Epithelial cell of esophagus (primary cell): ENCODE measurements around the gene ZFAND6.
"Not testable (repeated sequence)": the region's sequence is repeated elsewhere in the genome, so short reads cannot be mapped to it uniquely, and the experiment has no call there.

Experiments used
- DNase-seq: peaks from one replicate; pipeline ENCODE4 v3.0.0; 2010; ENCODE audit warnings: low read depth
- H3K4me3 ChIP-seq: 2 replicates; pipeline ENCODE4 v1.5.1; 2011; ENCODE audit warnings: mild to moderate bottlenecking, low read length, control low read depth
- TF ChIP-seq, protein P1 (sequence below): IDR thresholded peaks from 2 replicates; pipeline ENCODE4 v1.5.1; 2011; ENCODE audit warnings: low read depth, mild to moderate bottlenecking, low read length, control low read depth, inconsistent platforms; ENCODE audit not compliant: insufficient read depth; ENCODE audit errors: missing control alignments

ZFAND6 gene

GRCh38 chr15:80153900-80154299 is 94.4 kb downstream of the ZFAND6 start:
- H3K4me3 ChIP-seq: peak overlapping the region; percentile 75
- TF ChIP-seq, protein P1, sequence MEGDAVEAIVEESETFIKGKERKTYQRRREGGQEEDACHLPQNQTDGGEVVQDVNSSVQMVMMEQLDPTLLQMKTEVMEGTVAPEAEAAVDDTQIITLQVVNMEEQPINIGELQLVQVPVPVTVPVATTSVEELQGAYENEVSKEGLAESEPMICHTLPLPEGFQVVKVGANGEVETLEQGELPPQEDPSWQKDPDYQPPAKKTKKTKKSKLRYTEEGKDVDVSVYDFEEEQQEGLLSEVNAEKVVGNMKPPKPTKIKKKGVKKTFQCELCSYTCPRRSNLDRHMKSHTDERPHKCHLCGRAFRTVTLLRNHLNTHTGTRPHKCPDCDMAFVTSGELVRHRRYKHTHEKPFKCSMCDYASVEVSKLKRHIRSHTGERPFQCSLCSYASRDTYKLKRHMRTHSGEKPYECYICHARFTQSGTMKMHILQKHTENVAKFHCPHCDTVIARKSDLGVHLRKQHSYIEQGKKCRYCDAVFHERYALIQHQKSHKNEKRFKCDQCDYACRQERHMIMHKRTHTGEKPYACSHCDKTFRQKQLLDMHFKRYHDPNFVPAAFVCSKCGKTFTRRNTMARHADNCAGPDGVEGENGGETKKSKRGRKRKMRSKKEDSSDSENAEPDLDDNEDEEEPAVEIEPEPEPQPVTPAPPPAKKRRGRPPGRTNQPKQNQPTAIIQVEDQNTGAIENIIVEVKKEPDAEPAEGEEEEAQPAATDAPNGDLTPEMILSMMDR: no peak
- DNase-seq: no peak

DNA sequence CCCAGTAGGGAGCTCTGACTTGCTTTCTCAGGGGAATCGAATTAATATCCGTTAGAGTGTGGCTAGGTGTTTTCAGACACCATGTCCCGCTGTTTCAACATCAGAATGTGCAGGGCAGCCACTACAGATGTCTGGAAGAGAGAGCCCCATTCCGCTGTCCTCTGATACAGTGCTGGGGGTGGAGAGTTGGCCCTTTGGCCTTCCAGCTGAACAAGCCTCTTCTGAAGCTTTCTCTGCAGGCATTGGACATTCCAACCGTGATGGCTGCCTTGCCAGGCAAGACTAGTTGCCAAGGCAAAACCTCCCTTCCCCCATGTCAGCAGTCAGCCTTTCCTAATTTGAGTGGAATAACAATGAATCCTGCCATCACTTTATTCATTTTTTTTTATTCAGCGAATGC is 94.9 kb downstream of the ZFAND6 start:
- TF ChIP-seq, protein P1: no peak
- DNase-seq: no peak
- no peak overlapping the region for H3K4me3 ChIP-seq

DNA sequence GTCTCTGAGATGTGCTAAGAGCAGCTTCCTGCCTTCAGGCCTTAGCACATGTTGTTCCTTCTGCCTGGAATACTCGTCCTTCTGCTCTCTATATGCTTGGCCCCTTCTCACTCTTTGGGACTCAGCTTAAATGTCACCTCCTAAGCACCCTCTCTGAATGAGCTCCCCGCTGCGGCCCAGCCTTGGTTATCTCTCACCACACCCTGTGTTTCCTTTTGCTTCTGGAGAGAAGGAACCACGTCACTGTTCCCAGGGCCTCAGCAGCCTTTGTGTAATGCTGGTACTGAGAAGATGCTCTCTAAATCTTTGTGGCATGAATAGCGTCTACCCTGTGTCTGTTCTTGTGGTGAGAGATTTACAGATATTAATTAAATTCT is 95.5 kb downstream of the ZFAND6 start:
- H3K4me3 ChIP-seq: no peak overlapping the region
- no peak for DNase-seq
- TF ChIP-seq, protein P1: no peak

- not testable (repeated sequence) for H3K4me3 ChIP-seq, DNase-seq
Measured at GRCh38 chr15:80155378-80156175, 96.1 kb downstream of the ZFAND6 start.

DNA sequence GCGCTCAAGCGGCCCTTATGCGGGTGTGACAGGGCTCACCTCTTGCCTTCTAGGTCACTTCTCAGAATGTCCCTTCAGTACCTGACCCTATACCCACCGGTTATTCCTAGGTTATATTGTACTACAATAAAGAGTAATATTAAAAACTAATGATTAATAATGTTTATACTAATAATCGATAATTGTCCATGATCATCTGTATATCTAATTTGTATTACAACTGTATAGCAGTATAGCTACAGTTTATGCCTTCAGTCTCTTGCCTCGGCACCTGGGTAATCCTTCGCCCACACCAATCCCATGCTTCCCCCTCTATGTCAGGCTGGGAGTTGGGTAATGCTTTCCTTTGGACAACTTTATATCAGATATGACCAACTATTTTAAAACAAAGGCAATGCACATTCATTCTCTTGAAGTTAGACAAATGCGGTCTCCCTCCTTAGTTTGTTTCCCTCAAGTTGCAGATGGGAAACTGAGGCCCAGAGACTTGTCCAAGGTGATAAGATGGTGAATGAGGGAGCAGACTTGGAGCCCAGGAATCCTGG is 96.8 kb downstream of the ZFAND6 start:
- DNase-seq: no peak
- TF ChIP-seq, protein P1: no peak
- no peak overlapping the region for H3K4me3 ChIP-seq

DNA sequence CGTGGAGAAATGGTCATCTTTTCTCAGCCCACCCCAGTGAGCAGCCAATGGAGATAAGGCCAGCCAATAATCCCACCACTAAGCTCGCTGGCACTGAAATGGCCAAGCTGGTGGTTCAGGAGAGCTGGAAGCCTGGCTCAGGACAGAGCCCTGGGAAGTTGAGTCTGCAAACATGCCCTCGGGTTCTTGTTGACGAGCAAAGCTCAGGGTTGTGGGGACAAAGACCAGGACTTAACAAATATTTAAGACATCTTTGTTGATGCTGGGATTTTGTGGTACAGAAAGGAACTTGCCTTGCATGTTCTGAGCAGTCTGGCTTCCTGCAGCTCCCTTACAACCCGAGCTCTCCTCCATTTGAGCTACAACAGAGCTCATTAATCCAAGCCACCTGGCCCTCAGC is 97.7 kb downstream of the ZFAND6 start:
- TF ChIP-seq, protein P1: no peak
- DNase-seq: no peak
- no peak overlapping the region for H3K4me3 ChIP-seq

DNA sequence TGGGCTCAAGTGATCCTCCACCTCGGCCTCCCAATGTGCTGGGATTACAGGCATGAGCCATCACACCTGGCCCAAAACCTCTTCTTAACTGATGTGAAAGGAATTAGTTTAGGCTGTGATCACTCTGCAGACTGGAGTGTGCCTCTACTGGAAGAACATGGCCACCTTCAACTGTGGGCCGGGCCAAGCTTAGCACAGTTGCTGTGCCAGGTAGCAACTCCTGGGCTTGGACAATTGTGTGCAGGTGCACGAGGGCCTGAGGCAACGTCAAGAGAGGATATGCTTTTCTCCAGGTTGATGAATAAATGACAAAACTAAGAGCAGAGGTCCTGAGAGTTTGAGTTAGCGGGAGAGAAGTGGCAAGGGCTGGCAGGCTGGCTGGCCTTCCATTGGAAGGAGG is 99.8 kb downstream of the ZFAND6 start:
- TF ChIP-seq, protein P1: no peak
- H3K4me3 ChIP-seq: no peak overlapping the region
- DNase-seq: no peak
